ENCODE results near the gene R3HDML. TPM values are rescaled to one million over a fixed set of nuclear protein-coding genes. Genes with fewer than 3 reads are reported as not detected.
A peak's percentile ranks its signal among the peaks of the same experiment; 100 is the strongest.

The R3HDML gene
- total and polyA plus RNA-seq, 2 of the 13 experiments (the other 11 are each of a cell fraction or from before 2014, with no cell fraction given), result not detected

GRCh38 chr20:44399446-44399845, 62.6 kb downstream of the R3HDML start:
- ATAC-seq (no peak), DNase-seq (ENCODE audit: low spot score) (no peak), FAIRE-seq (no peak)
- no TSS peak for BruUV-seq (replicated peaks)
- H3K9ac ChIP-seq (ENCODE audit: insufficient read depth, low read depth, low read length), result no peak overlapping the region
- H3K9me3 ChIP-seq (ENCODE audit: low read length), result no peaks in the 10 kb centered on the region
- no peak overlapping the region for H2AFZ ChIP-seq (ENCODE audit: low read length)
- peaks cover 61% of the 10 kb centered on the region for H3K79me2 ChIP-seq (ENCODE audit: insufficient read depth, low read length)
- H3K36me3 ChIP-seq (replicated peaks in 1 of 2; ENCODE audit: control insufficient read depth in 1 of 2, insufficient read depth in 2 of 2, low read length in 2 of 2), result peaks cover 4 to 8% of the 10 kb centered on the region in 2 experiments; a peak in 3 of 5 replicates
- no peaks in the 10 kb centered on the region; a peak in 1 of 5 replicates for H3K27me3 ChIP-seq (ENCODE audit: control insufficient read depth in 1 of 2, insufficient read depth in 2 of 2, low read length in 2 of 2)
- H4K20me1 ChIP-seq (ENCODE audit: insufficient read depth, low read length), result peaks cover 17% of the 10 kb centered on the region; the same call in 1 of the 2 replicates
- H3K4me3 ChIP-seq (replicated peaks in 1 of 3; ENCODE audit: insufficient read depth in 1 of 3, low read depth in 2 of 3, low read length in 3 of 3), result no peak overlapping the region
- no peak overlapping the region for H3K27ac ChIP-seq (ENCODE audit: extremely low read length, insufficient read depth, low read length)
- H3K4me1 ChIP-seq (ENCODE audit: insufficient read depth, low read length), result peaks cover 85% of the 10 kb centered on the region
- CTCF ChIA-PET (ENCODE audit: low intra/inter-chr PET ratio, low total read pairs), result no interaction called here
- in situ Hi-C loops (cut with HindIII; ENCODE audit: extremely low pct_ligation_motif_present, low pct_unique_long_range_greater_than_20kb) (no loop called here), intact Hi-C loops (cut with micrococcal nuclease; ENCODE audit: unreplicated experiment) (no loop called here)
- POLR2A ChIA-PET, result interaction anchor here (1.3 to 10.8 kb wide), 5 partner anchors 11 to 34 kb away, joined by 4 to 556 read pairs (median 5); no protein-coding TSS in a partner anchor
- 82% methylated on average over 3 of the region's 3 CpGs for WGBS (ENCODE audit: low lambda C conversion rate)
- no peak for TF ChIP-seq HNF4G (IDR thresholded peaks at IDR 0.05; ENCODE audit: borderline replicate concordance, low read depth, low read length)
- 0 out of 2 replicates have a peak, but pooled peaks have one; percentile 10 for TF ChIP-seq HNF4G (CRISPR knock-in tag; IDR thresholded peaks at IDR 0.05; ENCODE audit: borderline replicate concordance, low read depth)
- no peak for TF ChIP-seq ZNF746 (CRISPR knock-in tag; IDR thresholded peaks at IDR 0.05)
- TF ChIP-seq EP300 (IDR thresholded peaks at IDR 0.05; ENCODE audit: low read depth in 2 of 2, low read length in 2 of 2), result no peak
- TF ChIP-seq EP300 (CRISPR knock-in tag; IDR thresholded peaks at IDR 0.05; ENCODE audit: borderline replicate concordance), result 0 out of 2 replicates have a peak, but pooled peaks have one; percentile 18
- 0 out of 2 replicates have a peak, but pooled peaks have one; percentile 28 for TF ChIP-seq HDAC2 (CRISPR knock-in tag; IDR thresholded peaks at IDR 0.05)
- TF ChIP-seq KDM5B (CRISPR knock-in tag; IDR thresholded peaks at IDR 0.05; ENCODE audit: borderline replicate concordance), result no peak
- peak; percentile 90 for TF ChIP-seq ZNF24 (IDR thresholded peaks at IDR 0.05)
- 0 out of 2 replicates have a peak, but pooled peaks have one; percentile 20 for TF ChIP-seq DPF2 (CRISPR knock-in tag; IDR thresholded peaks at IDR 0.05; ENCODE audit: borderline replicate concordance, low read depth)
- no peak overlapping the region for H3K4me2 ChIP-seq (ENCODE audit: low read depth, low read length)

- no peaks in the 10 kb centered on the region; a peak in 1 of 5 replicates for H3K27me3 ChIP-seq (ENCODE audit: control insufficient read depth in 1 of 2, insufficient read depth in 2 of 2, low read length in 2 of 2)
- no peaks in the 10 kb centered on the region for H3K9me3 ChIP-seq (ENCODE audit: low read length)
- DNase-seq (ENCODE audit: low spot score) (no peak), ATAC-seq (no peak; the same call in 2 of the 3 replicates), FAIRE-seq (no peak)
- peak overlapping the region; percentile 80; the same call in 1 of the 2 replicates for H3K9ac ChIP-seq (ENCODE audit: insufficient read depth, low read depth, low read length)
- peaks cover 85% of the 10 kb centered on the region for H3K4me1 ChIP-seq (ENCODE audit: insufficient read depth, low read length)
- WGBS (ENCODE audit: low lambda C conversion rate), result 45% methylated on average over 5 of the region's 5 CpGs
- intact Hi-C loops (cut with micrococcal nuclease; ENCODE audit: unreplicated experiment) (loop anchor here (2.0 kb wide), 1 partner anchor 16 kb away; no protein-coding TSS in a partner anchor), in situ Hi-C loops (cut with HindIII; ENCODE audit: extremely low pct_ligation_motif_present, low pct_unique_long_range_greater_than_20kb) (no loop called here)
- no TSS peak for BruUV-seq (replicated peaks)
- peak overlapping the region; percentile 91 for H3K4me2 ChIP-seq (ENCODE audit: low read depth, low read length)
- H3K79me2 ChIP-seq (ENCODE audit: insufficient read depth, low read length), result peaks cover 68% of the 10 kb centered on the region
- peaks cover 17% of the 10 kb centered on the region; the same call in 1 of the 2 replicates for H4K20me1 ChIP-seq (ENCODE audit: insufficient read depth, low read length)
- H3K4me3 ChIP-seq (replicated peaks in 1 of 3; ENCODE audit: insufficient read depth in 1 of 3, low read depth in 2 of 3, low read length in 3 of 3), result peak overlapping the region; percentile 74 to 87 (median 84); a peak in 5 of 6 replicates
- CTCF ChIA-PET (ENCODE audit: low intra/inter-chr PET ratio, low total read pairs), result no interaction called here
- H3K36me3 ChIP-seq (replicated peaks in 1 of 2; ENCODE audit: control insufficient read depth in 1 of 2, insufficient read depth in 2 of 2, low read length in 2 of 2), result peaks cover 11 to 16% of the 10 kb centered on the region in 2 experiments
- no peak overlapping the region for H2AFZ ChIP-seq (ENCODE audit: low read length)
- POLR2A ChIA-PET, result interaction anchor here (0.7 to 10.8 kb wide), 2 partner anchors 10 to 30 kb away, joined by 4 to 556 read pairs; no protein-coding TSS in a partner anchor
- peak overlapping the region; percentile 68 for H3K27ac ChIP-seq (ENCODE audit: extremely low read length, insufficient read depth, low read length)
- TF ChIP-seq PRDM15 (CRISPR knock-in tag; IDR thresholded peaks at IDR 0.05) (peak; percentile 60; the same call in 1 of the 2 replicates), ZNF557 (CRISPR knock-in tag; IDR thresholded peaks at IDR 0.05) (no peak), ASH2L (IDR thresholded peaks at IDR 0.05; ENCODE audit: insufficient read length, low read depth, low read length) (peak; percentile 6), ZNF317 (CRISPR knock-in tag; IDR thresholded peaks at IDR 0.05) (peak; percentile 12), ZBTB34 (CRISPR knock-in tag; IDR thresholded peaks at IDR 0.05) (peak; percentile 93; the same call in 1 of the 2 replicates)
These were observed 63.8 kb downstream of the R3HDML start for GRCh38 chr20:44400671-44400969.

All from HepG2 (cell line).